GM21825 (cell line): ENCODE data around the gene MYRFL.
A peak's percentile ranks its signal among the peaks of the same experiment; 100 is the strongest.

Source experiments
- ATAC-seq: cut with Tn5 transposase; IDR thresholded peaks from one replicate; pipeline ENCODE4 v1.9.1; 2021; ENCODE audit warnings: mild to moderate bottlenecking, moderate library complexity; ENCODE audit not compliant: unreplicated experiment

Gene MYRFL

GRCh38 chr12:69894800-69895383, 69.9 kb downstream of the MYRFL start:
- ATAC-seq, result no peak

- ATAC-seq, result no peak
Measured at GRCh38 chr12:69896653-69897381, 71.8 kb downstream of the MYRFL start.

- no peak for ATAC-seq
Measured at GRCh38 chr12:69897744-69898143, 72.7 kb downstream of the MYRFL start.

- no peak for ATAC-seq
Measured at GRCh38 chr12:69898236-69898635, 73.2 kb downstream of the MYRFL start.

GRCh38 chr12:69900720-69901131, 75.7 kb downstream of the MYRFL start:
- peak; percentile 72 for ATAC-seq

GRCh38 chr12:69901221-69901905, 76.3 kb downstream of the MYRFL start:
- ATAC-seq, result no peak

- no peak for ATAC-seq
Measured at GRCh38 chr12:69903548-69903947, 78.5 kb downstream of the MYRFL start.

- no peak for ATAC-seq
Measured at GRCh38 chr12:69904777-69905176, 79.8 kb downstream of the MYRFL start.

GRCh38 chr12:69905801-69906200, 80.8 kb downstream of the MYRFL start:
- ATAC-seq, result no peak

GRCh38 chr12:69906411-69907216, 81.6 kb downstream of the MYRFL start:
- ATAC-seq, result peak; percentile 80

GRCh38 chr12:69908203-69908602, 83.2 kb downstream of the MYRFL start:
- ATAC-seq, result no peak

- ATAC-seq, result no peak
Measured at GRCh38 chr12:69910694-69911093, 85.7 kb downstream of the MYRFL start.

GRCh38 chr12:69913526-69913925, 88.5 kb downstream of the MYRFL start:
- ATAC-seq, result no peak

- no peak for ATAC-seq
Measured at GRCh38 chr12:69915964-69916363, 90.9 kb downstream of the MYRFL start.

- ATAC-seq, result no peak
Measured at GRCh38 chr12:69916544-69917235, 91.7 kb downstream of the MYRFL start.

GRCh38 chr12:69918287-69918686, 93.3 kb downstream of the MYRFL start:
- no peak for ATAC-seq

- ATAC-seq, result no peak
Measured at GRCh38 chr12:69919495-69919894, 94.5 kb downstream of the MYRFL start.

GRCh38 chr12:69921831-69922230, 96.8 kb downstream of the MYRFL start:
- no peak for ATAC-seq

- ATAC-seq, result no peak
Measured at GRCh38 chr12:69922999-69923398, 98.0 kb downstream of the MYRFL start.

- no peak for ATAC-seq
Measured at GRCh38 chr12:69925291-69925690, 100.3 kb downstream of the MYRFL start.

- no peak for ATAC-seq
Measured at GRCh38 chr12:69927164-69927563, 102.1 kb downstream of the MYRFL start.
